Measurements from ENCODE around the gene EPHB3.

Gene EPHB3

DNA sequence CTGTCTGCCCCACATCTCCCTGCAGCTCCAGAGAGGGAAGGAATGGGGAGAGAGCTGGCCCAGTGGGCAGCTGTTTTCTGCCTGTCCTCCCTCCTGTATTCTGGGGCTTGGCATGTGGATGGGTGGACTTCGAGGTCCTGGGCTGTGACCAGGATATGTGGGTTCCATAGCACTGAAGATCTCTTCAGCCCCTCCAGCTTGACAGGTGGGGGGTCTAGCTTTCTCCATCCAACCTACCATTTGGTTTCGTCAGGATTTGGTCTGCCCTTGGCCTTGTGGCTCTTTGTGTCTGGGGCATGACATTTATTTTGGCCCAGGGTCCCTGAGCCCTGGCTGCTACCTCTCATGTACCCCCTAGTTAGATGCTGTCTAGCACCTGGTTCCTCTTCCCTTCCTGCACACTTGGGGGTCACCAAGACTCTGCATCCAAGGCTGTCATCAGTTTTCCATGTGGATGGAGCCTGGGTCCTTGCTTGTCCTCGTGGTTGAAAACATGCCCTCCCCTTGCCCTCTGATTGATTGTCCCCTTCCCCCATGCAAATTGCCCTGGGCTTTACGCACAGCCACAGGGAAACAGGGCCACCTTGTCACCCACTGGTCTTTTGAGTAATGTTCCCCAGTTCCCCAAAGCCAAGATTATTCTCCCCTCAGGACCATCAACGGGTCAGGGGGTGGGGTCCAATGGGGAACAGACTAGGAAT, 3.2 kb downstream of the EPHB3 start:
- TF ChIP-seq, protein P1, sequence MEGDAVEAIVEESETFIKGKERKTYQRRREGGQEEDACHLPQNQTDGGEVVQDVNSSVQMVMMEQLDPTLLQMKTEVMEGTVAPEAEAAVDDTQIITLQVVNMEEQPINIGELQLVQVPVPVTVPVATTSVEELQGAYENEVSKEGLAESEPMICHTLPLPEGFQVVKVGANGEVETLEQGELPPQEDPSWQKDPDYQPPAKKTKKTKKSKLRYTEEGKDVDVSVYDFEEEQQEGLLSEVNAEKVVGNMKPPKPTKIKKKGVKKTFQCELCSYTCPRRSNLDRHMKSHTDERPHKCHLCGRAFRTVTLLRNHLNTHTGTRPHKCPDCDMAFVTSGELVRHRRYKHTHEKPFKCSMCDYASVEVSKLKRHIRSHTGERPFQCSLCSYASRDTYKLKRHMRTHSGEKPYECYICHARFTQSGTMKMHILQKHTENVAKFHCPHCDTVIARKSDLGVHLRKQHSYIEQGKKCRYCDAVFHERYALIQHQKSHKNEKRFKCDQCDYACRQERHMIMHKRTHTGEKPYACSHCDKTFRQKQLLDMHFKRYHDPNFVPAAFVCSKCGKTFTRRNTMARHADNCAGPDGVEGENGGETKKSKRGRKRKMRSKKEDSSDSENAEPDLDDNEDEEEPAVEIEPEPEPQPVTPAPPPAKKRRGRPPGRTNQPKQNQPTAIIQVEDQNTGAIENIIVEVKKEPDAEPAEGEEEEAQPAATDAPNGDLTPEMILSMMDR (IDR thresholded peaks at IDR 0.05; ENCODE audit: low read length): no peak
- no peak for TF ChIP-seq EZH2 (optimal IDR thresholded peaks at IDR 0.05; ENCODE audit: low read depth, low read length)
- TF ChIP-seq EZH2phosphoT487 (IDR thresholded peaks at IDR 0.05; ENCODE audit: low read length): no peak
- H3K36me3 ChIP-seq (replicated peaks; ENCODE audit: insufficient read depth, low read length): no peaks in the 10 kb centered on the region
- H3K9ac ChIP-seq (ENCODE audit: low read length): no peak overlapping the region
- H3K4me1 ChIP-seq (ENCODE audit: low read length): peaks cover 8% of the 10 kb centered on the region
- H3K27ac ChIP-seq (ENCODE audit: low read length): no peak overlapping the region
- peaks cover 92% of the 10 kb centered on the region for H3K27me3 ChIP-seq (replicated peaks; ENCODE audit: insufficient read depth, low read length)
- H2AFZ ChIP-seq (ENCODE audit: low read length): no peak overlapping the region
- DNase-seq: no peak
- no peaks in the 10 kb centered on the region for H3K79me2 ChIP-seq (ENCODE audit: low read length)
- H3K4me2 ChIP-seq (ENCODE audit: low read depth, low read length): no peak overlapping the region
- no peaks in the 10 kb centered on the region for H3F3A ChIP-seq (ENCODE audit: insufficient read depth, low read length)
- no peaks in the 10 kb centered on the region for H4K20me1 ChIP-seq (ENCODE audit: insufficient read depth, low read length)
- H3K4me3 ChIP-seq (ENCODE audit: low read length): no peak overlapping the region
- no peaks in the 10 kb centered on the region for H3K9me2 ChIP-seq (replicated peaks; ENCODE audit: insufficient read depth, low read length)
- no peaks in the 10 kb centered on the region for H3K9me3 ChIP-seq (replicated peaks; ENCODE audit: insufficient read depth, low read length)

DNA sequence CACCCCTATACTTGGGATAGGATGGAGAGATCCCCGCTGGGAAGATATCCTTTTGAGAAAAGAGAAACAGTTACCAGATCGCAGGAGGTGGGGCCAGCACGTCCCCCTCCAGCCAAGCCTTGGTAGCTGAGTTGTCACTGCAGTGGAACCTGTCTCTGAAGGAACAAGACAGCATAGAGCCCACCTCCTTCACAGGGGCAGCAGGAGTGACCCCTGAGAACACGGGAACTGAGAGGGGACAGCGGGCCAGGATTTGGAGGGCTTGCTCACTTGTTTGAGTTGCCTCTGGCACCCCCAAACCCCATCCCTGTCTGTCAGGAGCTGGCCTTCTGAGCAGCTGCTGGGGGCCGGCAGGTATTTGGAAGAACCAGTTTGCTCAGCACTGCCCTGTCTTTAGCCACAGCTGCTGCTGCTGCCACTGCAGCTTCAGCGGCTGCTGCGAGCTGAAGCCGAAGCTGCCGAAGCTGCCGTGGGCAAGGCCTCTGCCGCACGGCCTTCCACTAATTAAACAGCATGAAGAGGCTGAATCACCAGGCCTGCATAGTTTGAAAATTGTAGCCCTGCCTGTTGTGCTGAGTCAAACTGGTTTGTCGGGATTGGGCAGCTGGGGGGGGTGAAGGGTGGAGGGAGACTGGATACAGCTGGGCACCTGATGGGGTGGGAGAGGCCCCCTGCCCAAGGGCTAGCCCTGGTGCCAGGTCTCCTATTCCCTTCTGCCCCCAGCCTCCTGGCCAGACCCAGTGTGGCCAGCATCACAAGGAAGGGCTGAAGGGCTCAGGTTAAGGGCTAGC, 4.0 kb downstream of the EPHB3 start:
- H3F3A ChIP-seq (ENCODE audit: insufficient read depth, low read length): no peaks in the 10 kb centered on the region
- H3K4me3 ChIP-seq (ENCODE audit: low read length): no peak overlapping the region
- no peaks in the 10 kb centered on the region for H3K79me2 ChIP-seq (ENCODE audit: low read length)
- no peak overlapping the region for H3K27ac ChIP-seq (ENCODE audit: low read length)
- peaks cover 92% of the 10 kb centered on the region for H3K27me3 ChIP-seq (replicated peaks; ENCODE audit: insufficient read depth, low read length)
- H3K4me2 ChIP-seq (ENCODE audit: low read depth, low read length): no peak overlapping the region
- no peak overlapping the region for H2AFZ ChIP-seq (ENCODE audit: low read length)
- H4K20me1 ChIP-seq (ENCODE audit: insufficient read depth, low read length): no peaks in the 10 kb centered on the region
- H3K36me3 ChIP-seq (replicated peaks; ENCODE audit: insufficient read depth, low read length): no peaks in the 10 kb centered on the region
- TF ChIP-seq EZH2phosphoT487 (IDR thresholded peaks at IDR 0.05; ENCODE audit: low read length) (no peak), EZH2 (optimal IDR thresholded peaks at IDR 0.05; ENCODE audit: low read depth, low read length) (no peak)
- TF ChIP-seq, protein P1 (IDR thresholded peaks at IDR 0.05; ENCODE audit: low read length): no peak
- H3K4me1 ChIP-seq (ENCODE audit: low read length): peaks cover 4% of the 10 kb centered on the region
- no peaks in the 10 kb centered on the region for H3K9me2 ChIP-seq (replicated peaks; ENCODE audit: insufficient read depth, low read length)
- no peaks in the 10 kb centered on the region for H3K9me3 ChIP-seq (replicated peaks; ENCODE audit: insufficient read depth, low read length)
- H3K9ac ChIP-seq (ENCODE audit: low read length): no peak overlapping the region
- DNase-seq: no peak

DNA sequence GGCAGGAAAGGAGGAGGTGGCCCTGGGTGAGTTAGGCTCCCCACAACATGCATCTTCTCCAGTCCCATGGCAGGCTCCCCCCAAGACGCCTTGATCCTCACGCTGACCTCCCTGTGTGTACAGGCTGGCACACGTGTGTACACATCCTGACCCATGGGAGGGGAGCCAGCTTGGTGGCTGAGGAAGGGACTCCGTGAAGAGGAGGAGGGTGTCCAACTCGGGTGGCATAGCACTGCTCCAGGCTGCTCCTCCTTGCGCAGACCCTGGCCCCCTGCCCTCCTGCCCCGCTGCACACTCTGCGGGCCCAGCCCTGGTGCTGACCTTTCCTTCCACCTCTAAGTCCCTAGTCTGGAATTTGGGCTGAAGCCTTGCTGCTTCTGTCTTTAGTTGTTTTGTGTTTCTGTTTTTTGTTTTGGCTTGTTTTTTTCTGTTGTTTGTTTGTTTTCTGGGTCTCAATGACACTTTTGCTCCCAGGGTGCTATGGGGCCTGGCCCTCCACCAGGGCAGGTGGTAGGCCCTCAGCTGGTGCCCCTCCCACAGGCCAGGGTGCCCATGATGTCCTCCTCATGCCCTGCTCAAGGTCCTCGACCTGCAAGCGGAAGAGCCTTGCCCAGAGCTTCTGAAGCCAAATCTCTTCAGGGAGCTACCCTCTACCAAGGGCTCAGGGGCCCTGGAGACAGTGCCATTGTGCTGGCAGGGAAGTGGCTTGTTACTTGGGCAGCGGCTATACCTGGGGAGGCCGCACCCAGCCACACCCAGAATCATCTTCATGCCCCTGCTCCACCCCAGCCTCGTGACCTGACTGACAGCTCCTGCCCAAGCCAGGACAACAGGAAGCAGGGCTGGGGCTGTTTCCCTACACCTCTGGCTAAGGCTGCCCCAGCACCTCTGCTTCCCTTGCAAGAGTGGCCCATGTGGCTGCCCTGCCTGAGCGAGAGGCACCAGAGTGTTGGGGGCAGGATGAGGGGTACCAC, 5.1 kb downstream of the EPHB3 start:
- Histone ChIP-seq H3K9me3 (replicated peaks; ENCODE audit: insufficient read depth, low read length) (no peaks in the 10 kb centered on the region), H3K4me1 (ENCODE audit: low read length) (no peaks in the 10 kb centered on the region), H3K79me2 (ENCODE audit: low read length) (no peaks in the 10 kb centered on the region), H3K27me3 (replicated peaks; ENCODE audit: insufficient read depth, low read length) (peaks cover 98% of the 10 kb centered on the region), H3K4me2 (ENCODE audit: low read depth, low read length) (no peak overlapping the region), H4K20me1 (ENCODE audit: insufficient read depth, low read length) (no peaks in the 10 kb centered on the region), H3F3A (ENCODE audit: insufficient read depth, low read length) (no peaks in the 10 kb centered on the region), H3K27ac (ENCODE audit: low read length) (no peak overlapping the region), H3K9ac (ENCODE audit: low read length) (no peak overlapping the region), H2AFZ (ENCODE audit: low read length) (no peak overlapping the region), H3K4me3 (ENCODE audit: low read length) (no peak overlapping the region), H3K36me3 (replicated peaks; ENCODE audit: insufficient read depth, low read length) (no peaks in the 10 kb centered on the region), H3K9me2 (replicated peaks; ENCODE audit: insufficient read depth, low read length) (no peaks in the 10 kb centered on the region)
- DNase-seq: no peak
- TF ChIP-seq, protein P1 (IDR thresholded peaks at IDR 0.05; ENCODE audit: low read length): no peak
- TF ChIP-seq EZH2phosphoT487 (IDR thresholded peaks at IDR 0.05; ENCODE audit: low read length): no peak
- no peak for TF ChIP-seq EZH2 (optimal IDR thresholded peaks at IDR 0.05; ENCODE audit: low read depth, low read length)
